Transverse colon (tissue), 4 donors: ENCODE measurements around the gene AQR.

ENCODE experiments used
- POLR2A ChIP-seq: fragments of 450-650 bp; IDR thresholded peaks from one replicate; pipeline ENCODE4 v1.6.1; 2016; ENCODE audit warnings: antibody characterized with exemption, mild to moderate bottlenecking, moderate library complexity
- POLR2AphosphoS5 ChIP-seq, 3 donors: sonication (generic); formaldehyde crosslinking; IDR thresholded peaks; one replicate each; pipeline ENCODE4 v1.6.1; 2016; ENCODE audit warnings: antibody characterized with exemption in 3 of 3
- TF ChIP-seq, protein P1 (sequence below), 5 experiments: fragments of 200-600 bp in 3 of 5; fragments of 450-650 bp in 2 of 5; sonication (generic) in 3 of 5; IDR thresholded peaks; 1 replicate in 2 of 5; 2 replicates in 3 of 5; pipeline ENCODE4 v1.5.1; 2016 to 2017; ENCODE audit warnings: antibody characterized with exemption in 5 of 5, inconsistent platforms in 3 of 5, mild to moderate bottlenecking in 2 of 5, moderate library complexity in 1 of 5

DNA sequence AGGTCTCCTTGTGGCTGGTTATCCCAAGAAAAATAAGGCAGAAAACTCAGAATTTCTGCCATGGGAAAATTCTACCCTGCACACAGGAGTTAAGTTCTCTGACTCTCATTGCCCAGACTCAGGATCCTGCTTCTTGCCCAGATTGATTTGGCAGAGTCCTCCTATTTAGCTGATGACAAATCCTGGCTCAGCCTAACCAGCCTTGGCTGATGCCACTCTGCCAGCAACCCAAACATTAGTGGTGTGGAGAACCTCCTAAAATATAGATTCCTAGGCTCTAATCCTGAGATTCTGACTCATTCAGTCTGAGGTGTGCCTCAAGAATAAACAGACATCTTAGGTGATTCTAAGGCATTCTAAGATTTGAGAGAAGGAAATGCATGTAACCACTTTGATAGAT lies 113.6 kb downstream of the AQR start:
- TF ChIP-seq, protein P1, sequence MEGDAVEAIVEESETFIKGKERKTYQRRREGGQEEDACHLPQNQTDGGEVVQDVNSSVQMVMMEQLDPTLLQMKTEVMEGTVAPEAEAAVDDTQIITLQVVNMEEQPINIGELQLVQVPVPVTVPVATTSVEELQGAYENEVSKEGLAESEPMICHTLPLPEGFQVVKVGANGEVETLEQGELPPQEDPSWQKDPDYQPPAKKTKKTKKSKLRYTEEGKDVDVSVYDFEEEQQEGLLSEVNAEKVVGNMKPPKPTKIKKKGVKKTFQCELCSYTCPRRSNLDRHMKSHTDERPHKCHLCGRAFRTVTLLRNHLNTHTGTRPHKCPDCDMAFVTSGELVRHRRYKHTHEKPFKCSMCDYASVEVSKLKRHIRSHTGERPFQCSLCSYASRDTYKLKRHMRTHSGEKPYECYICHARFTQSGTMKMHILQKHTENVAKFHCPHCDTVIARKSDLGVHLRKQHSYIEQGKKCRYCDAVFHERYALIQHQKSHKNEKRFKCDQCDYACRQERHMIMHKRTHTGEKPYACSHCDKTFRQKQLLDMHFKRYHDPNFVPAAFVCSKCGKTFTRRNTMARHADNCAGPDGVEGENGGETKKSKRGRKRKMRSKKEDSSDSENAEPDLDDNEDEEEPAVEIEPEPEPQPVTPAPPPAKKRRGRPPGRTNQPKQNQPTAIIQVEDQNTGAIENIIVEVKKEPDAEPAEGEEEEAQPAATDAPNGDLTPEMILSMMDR (IDR thresholded peaks at IDR 0.05), result no peak
- no peak for TF ChIP-seq POLR2A
- TF ChIP-seq POLR2AphosphoS5 (IDR thresholded peaks at IDR 0.05), result no peak
